HEK293 (cell line): ENCODE results near the gene WDR6.
A peak's percentile ranks its signal among the peaks of the same experiment; 100 is the strongest.

Experiments used
- CTCF ChIA-PET: fragments of 350-600 bp; formaldehyde crosslinking; extraction: SDS; loops from one replicate; lab custom pipeline; 2021; ENCODE audit warnings: antibody characterized with exemption; lab: Yijun Ruan, JAX
- POLR2A ChIA-PET: fragments of 300-600 bp; formaldehyde crosslinking; extraction: SDS; loops from one replicate; lab custom pipeline; 2020; ENCODE audit warnings: antibody characterized with exemption, inconsistent platforms; lab: Yijun Ruan, JAX
- H3K27ac ChIP-seq: fragments of 200-500 bp; sonication (Bioruptor generic); 2 replicates; pipeline ENCODE4 v1.5.1; 2014; ENCODE audit warnings: low read depth, low read length, control low read depth, inconsistent platforms; ENCODE audit errors: extremely low read depth
- H3K36me3 ChIP-seq, 2 experiments: fragments of 200-500 bp in 1 of 2; sonication (Bioruptor generic) in 1 of 2; 1 replicate in 1 of 2; 2 replicates in 1 of 2; pipeline ENCODE4 v1.5.1; 2014 to 2017; ENCODE audit warnings: inconsistent platforms in 2 of 2, low read length in 2 of 2; ENCODE audit not compliant: control insufficient read depth in 2 of 2, insufficient read depth in 1 of 2
- H3K4me1 ChIP-seq: fragments of 200-500 bp; sonication (Bioruptor generic); 2 replicates; pipeline ENCODE4 v1.5.1; 2014; ENCODE audit warnings: mild to moderate bottlenecking, low read length, inconsistent platforms; ENCODE audit not compliant: control insufficient read depth, insufficient read depth
- H3K4me3 ChIP-seq: 2 replicates; pipeline ENCODE4 v1.5.1; 2011; ENCODE audit warnings: low read depth, mild to moderate bottlenecking, control low read depth, low read length, moderate library complexity
- H3K9me3 ChIP-seq: fragments of 200-500 bp; sonication (Bioruptor generic); 2 replicates; pipeline ENCODE4 v1.5.1; 2014; ENCODE audit warnings: low read depth, low read length, inconsistent platforms; ENCODE audit not compliant: control insufficient read depth, insufficient read depth
- BCL6B ChIP-seq: fragments of 450-650 bp; formaldehyde crosslinking; IDR thresholded peaks from 2 replicates; pipeline ENCODE4 v1.5.1; 2017; ENCODE audit warnings: missing biosample characterization, missing genetic modification characterization
- EGR2 ChIP-seq: fragments of 450-650 bp; formaldehyde crosslinking; IDR thresholded peaks from 2 replicates; pipeline ENCODE4 v1.5.1; 2016; ENCODE audit warnings: low read depth, missing biosample characterization, missing genetic modification characterization
- FEZF1 ChIP-seq: fragments of 450-650 bp; formaldehyde crosslinking; IDR thresholded peaks from 2 replicates; pipeline ENCODE4 v1.5.1; 2016; ENCODE audit warnings: missing biosample characterization, missing genetic modification characterization
- KLF10 ChIP-seq: fragments of 450-650 bp; IDR thresholded peaks from 2 replicates; pipeline ENCODE4 v1.5.1; 2018; ENCODE audit warnings: missing biosample characterization, mild to moderate bottlenecking, missing genetic modification characterization
- OVOL3 ChIP-seq: fragments of 450-650 bp; formaldehyde crosslinking; IDR thresholded peaks from 2 replicates; pipeline ENCODE4 v1.5.1; 2016; ENCODE audit warnings: missing biosample characterization, missing genetic modification characterization
- PRDM10 ChIP-seq: fragments of 450-650 bp; formaldehyde crosslinking; IDR thresholded peaks from 2 replicates; pipeline ENCODE4 v1.5.1; 2016; ENCODE audit warnings: missing biosample characterization, missing genetic modification characterization
- SP2 ChIP-seq: fragments of 450-650 bp; formaldehyde crosslinking; IDR thresholded peaks from 2 replicates; pipeline ENCODE4 v1.5.1; 2016; ENCODE audit warnings: missing biosample characterization, missing genetic modification characterization
- SP3 ChIP-seq: fragments of 450-650 bp; formaldehyde crosslinking; IDR thresholded peaks from 2 replicates; pipeline ENCODE4 v1.5.1; 2016; ENCODE audit warnings: missing biosample characterization, missing genetic modification characterization
- ZFHX2 ChIP-seq: fragments of 450-650 bp; formaldehyde crosslinking; conservative IDR thresholded peaks from 2 replicates; pipeline ENCODE4 v1.5.1; 2016; ENCODE audit warnings: missing biosample characterization, missing genetic modification characterization
- ZNF280C ChIP-seq: fragments of 450-650 bp; formaldehyde crosslinking; IDR thresholded peaks from 2 replicates; pipeline ENCODE4 v1.5.1; 2016; ENCODE audit warnings: missing biosample characterization, missing genetic modification characterization
- ZNF292 ChIP-seq: fragments of 450-650 bp; formaldehyde crosslinking; IDR thresholded peaks from 2 replicates; pipeline ENCODE4 v1.5.1; 2016; ENCODE audit warnings: low read depth, missing biosample characterization, missing genetic modification characterization, borderline replicate concordance
- ZNF335 ChIP-seq: fragments of 450-650 bp; formaldehyde crosslinking; conservative IDR thresholded peaks from 2 replicates; pipeline ENCODE4 v1.5.1; 2016; ENCODE audit warnings: missing biosample characterization, missing genetic modification characterization
- ZNF391 ChIP-seq: fragments of 450-650 bp; formaldehyde crosslinking; IDR thresholded peaks from 2 replicates; pipeline ENCODE4 v1.5.1; 2016; ENCODE audit warnings: low read depth, missing biosample characterization, missing genetic modification characterization, borderline replicate concordance
- ZNF433 ChIP-seq: fragments of 450-650 bp; formaldehyde crosslinking; IDR thresholded peaks from 2 replicates; pipeline ENCODE4 v1.5.1; 2016; ENCODE audit warnings: missing biosample characterization, missing genetic modification characterization, low read depth
- ZNF48 ChIP-seq: fragments of 450-650 bp; formaldehyde crosslinking; IDR thresholded peaks from 2 replicates; pipeline ENCODE4 v1.5.1; 2016; ENCODE audit warnings: missing biosample characterization, missing genetic modification characterization
- ZNF561 ChIP-seq: fragments of 450-650 bp; IDR thresholded peaks from 2 replicates; pipeline ENCODE4 v1.5.1; 2018; ENCODE audit warnings: missing biosample characterization, missing genetic modification characterization, borderline replicate concordance
- ZNF692 ChIP-seq: fragments of 450-650 bp; formaldehyde crosslinking; IDR thresholded peaks from 2 replicates; pipeline ENCODE4 v1.5.1; 2016; ENCODE audit warnings: missing biosample characterization, missing genetic modification characterization
- ZNF837 ChIP-seq: fragments of 450-650 bp; formaldehyde crosslinking; IDR thresholded peaks from 2 replicates; pipeline ENCODE4 v1.5.1; 2016; ENCODE audit warnings: missing biosample characterization, missing genetic modification characterization

The WDR6 gene

GRCh38 chr3:48966876-48967361 is 40.3 kb upstream of the WDR6 start:
- H3K4me3 ChIP-seq: no peak overlapping the region
- H3K9me3 ChIP-seq: no peaks in the 10 kb centered on the region
- ChIA-PET CTCF (no interaction called here), POLR2A (no interaction called here)
- peaks cover 21 to 83% of the 10 kb centered on the region in 2 experiments for H3K36me3 ChIP-seq
- no peak overlapping the region for H3K27ac ChIP-seq
- peak; percentile 62 for TF ChIP-seq ZFHX2 (tag by site-specific recombination)
- no peak for TF ChIP-seq SP2 (tag by site-specific recombination)
- 0 out of 2 replicates have a peak, but pooled peaks have one; percentile 22 for TF ChIP-seq EGR2 (tag by site-specific recombination)
- no peak for TF ChIP-seq ZNF335
- TF ChIP-seq ZNF433 (tag by site-specific recombination): no peak
- no peak for TF ChIP-seq ZNF292 (tag by site-specific recombination)
- TF ChIP-seq SP3 (tag by site-specific recombination): no peak
- no peak for TF ChIP-seq ZNF280C (tag by site-specific recombination)
- no peaks in the 10 kb centered on the region for H3K4me1 ChIP-seq

GRCh38 chr3:48970586-48970985 is 36.6 kb upstream of the WDR6 start:
- POLR2A ChIA-PET: no interaction called here
- CTCF ChIA-PET: interaction anchor here (0.7 kb wide), 2 partner anchors 19 to 52 kb away, joined by 3 to 4 read pairs; no protein-coding TSS in a partner anchor
- no peaks in the 10 kb centered on the region for H3K9me3 ChIP-seq
- H3K4me1 ChIP-seq: no peaks in the 10 kb centered on the region
- H3K36me3 ChIP-seq: peaks cover 21 to 95% of the 10 kb centered on the region in 2 experiments; a peak in 2 of 3 replicates
- TF ChIP-seq ZNF391 (tag by site-specific recombination) (no peak), PRDM10 (tag by site-specific recombination) (no peak), ZNF837 (no peak), ZNF335 (no peak), ZNF48 (tag by site-specific recombination) (no peak), ZNF561 (tag by site-specific recombination) (no peak)
- H3K27ac ChIP-seq: no peak overlapping the region
- H3K4me3 ChIP-seq: no peak overlapping the region

- H3K27ac ChIP-seq: no peak overlapping the region
- ChIA-PET CTCF (interaction anchor here (0.7 to 1.1 kb wide), 2 partner anchors 13 to 40 kb away, joined by 3 read pairs; no protein-coding TSS in a partner anchor), POLR2A (interaction anchor here (0.6 kb wide), 1 partner anchor 99 kb away, joined by 6 read pairs; no protein-coding TSS in a partner anchor)
- H3K4me1 ChIP-seq: no peaks in the 10 kb centered on the region
- TF ChIP-seq ZFHX2 (tag by site-specific recombination): no peak
- TF ChIP-seq OVOL3 (tag by site-specific recombination): no peak
- no peak for TF ChIP-seq FEZF1 (tag by site-specific recombination)
- no peak for TF ChIP-seq KLF10 (tag by site-specific recombination)
- TF ChIP-seq BCL6B (tag by site-specific recombination): no peak
- TF ChIP-seq ZNF692 (tag by site-specific recombination): no peak
- TF ChIP-seq ZNF391 (tag by site-specific recombination): no peak
- TF ChIP-seq, all 188 proteins: peak for 0
- H3K36me3 ChIP-seq: peaks cover 40 to 91% of the 10 kb centered on the region in 2 experiments; a peak in 2 of 3 replicates
- no peaks in the 10 kb centered on the region for H3K9me3 ChIP-seq
- no peak overlapping the region for H3K4me3 ChIP-seq
Measured at GRCh38 chr3:48974076-48974864, 32.9 kb upstream of the WDR6 start.
